GM13976 (cell line): Measurements from ENCODE around the gene DDI2.

Experiments used
- DNase-seq: peaks from one replicate; pipeline ENCODE4 v3.0.0; 2012; ENCODE audit warnings: low spot score
- in situ Hi-C: fragments of 300-500 bp; cut with MboI; formaldehyde crosslinking; loops from one replicate; pipeline ENCODE4 v1.12.0; 2022; ENCODE audit warnings: low sequenced_read_pairs, mixed read lengths, inconsistent platforms; ENCODE audit not compliant: unreplicated experiment
- TF ChIP-seq, protein P1 (sequence below): IDR thresholded peaks from 2 replicates; pipeline ENCODE4 v1.5.1; 2012; ENCODE audit warnings: borderline replicate concordance, mild to moderate bottlenecking; ENCODE audit not compliant: insufficient read depth; ENCODE audit errors: extremely low read depth, missing control alignments, control extremely low read depth

The DDI2 gene

DNA sequence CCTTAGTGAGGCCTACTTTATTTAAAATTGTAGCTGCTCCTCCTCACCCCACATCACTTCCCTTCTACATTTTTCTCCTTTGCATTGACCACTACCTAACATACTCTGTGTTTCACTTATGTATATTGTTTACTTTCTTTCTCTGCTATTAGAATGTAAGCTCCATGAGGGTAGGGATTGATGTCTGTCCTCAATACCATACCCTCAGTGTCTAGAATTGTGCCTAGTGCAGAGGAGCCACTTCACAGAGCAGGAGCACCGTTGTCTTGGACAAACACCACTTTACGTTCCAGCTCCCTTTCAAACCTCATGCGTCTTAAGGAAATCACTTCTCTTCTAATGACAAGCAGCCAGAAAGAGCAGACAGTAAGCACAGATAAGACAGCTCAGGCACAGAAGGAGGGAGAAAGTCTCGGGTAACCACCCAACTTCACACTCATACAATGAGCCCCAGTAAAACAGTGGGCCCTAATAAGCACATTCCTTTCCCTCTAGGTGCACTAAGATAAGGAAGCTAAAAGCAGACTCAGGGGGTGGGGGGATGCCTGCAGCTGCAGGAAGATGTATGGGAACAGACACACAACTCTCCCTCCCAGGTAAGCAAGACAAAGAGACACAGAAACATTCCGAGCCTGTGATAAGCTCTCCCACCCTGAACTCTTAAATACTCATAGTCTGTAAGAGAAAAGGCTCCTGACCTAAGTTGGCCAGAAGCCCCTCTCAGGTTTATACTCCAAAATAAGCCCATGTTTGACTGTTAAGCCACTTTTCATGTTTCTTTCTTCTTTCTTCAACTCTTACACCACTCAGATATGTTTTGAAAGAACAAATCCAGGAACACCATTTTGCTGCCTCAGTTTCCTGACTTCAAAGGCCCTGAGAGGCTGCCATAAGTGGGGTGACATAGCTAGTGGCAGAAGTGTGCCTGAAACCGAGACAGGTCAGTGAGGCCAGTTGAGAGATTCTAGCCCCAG, 59.7 kb downstream of the DDI2 start:
- TF ChIP-seq, protein P1, sequence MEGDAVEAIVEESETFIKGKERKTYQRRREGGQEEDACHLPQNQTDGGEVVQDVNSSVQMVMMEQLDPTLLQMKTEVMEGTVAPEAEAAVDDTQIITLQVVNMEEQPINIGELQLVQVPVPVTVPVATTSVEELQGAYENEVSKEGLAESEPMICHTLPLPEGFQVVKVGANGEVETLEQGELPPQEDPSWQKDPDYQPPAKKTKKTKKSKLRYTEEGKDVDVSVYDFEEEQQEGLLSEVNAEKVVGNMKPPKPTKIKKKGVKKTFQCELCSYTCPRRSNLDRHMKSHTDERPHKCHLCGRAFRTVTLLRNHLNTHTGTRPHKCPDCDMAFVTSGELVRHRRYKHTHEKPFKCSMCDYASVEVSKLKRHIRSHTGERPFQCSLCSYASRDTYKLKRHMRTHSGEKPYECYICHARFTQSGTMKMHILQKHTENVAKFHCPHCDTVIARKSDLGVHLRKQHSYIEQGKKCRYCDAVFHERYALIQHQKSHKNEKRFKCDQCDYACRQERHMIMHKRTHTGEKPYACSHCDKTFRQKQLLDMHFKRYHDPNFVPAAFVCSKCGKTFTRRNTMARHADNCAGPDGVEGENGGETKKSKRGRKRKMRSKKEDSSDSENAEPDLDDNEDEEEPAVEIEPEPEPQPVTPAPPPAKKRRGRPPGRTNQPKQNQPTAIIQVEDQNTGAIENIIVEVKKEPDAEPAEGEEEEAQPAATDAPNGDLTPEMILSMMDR, result no peak
- DNase-seq, result no peak
- in situ Hi-C loops, result no loop called here

DNA sequence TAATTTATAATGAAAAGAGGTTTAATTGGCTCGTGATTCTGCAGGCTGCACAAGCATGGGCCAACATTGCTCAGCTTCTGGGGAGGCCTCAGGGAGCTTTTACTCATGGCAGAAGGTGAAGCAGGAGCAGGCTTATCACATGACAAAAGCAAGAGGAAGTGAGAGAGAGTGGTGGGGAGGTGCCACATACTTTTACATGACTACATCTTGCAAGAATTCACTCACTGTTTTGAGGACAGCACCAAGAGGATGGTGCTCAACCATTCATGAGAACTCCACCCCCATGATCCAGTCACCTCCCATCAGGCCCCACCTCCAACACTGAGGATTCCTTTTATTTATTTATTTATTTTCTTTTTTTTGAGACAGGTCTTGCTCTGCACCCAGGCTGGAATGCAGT, 61.3 kb downstream of the DDI2 start:
- TF ChIP-seq, protein P1, result no peak
- in situ Hi-C loops, result no loop called here
- no peak for DNase-seq

DNA sequence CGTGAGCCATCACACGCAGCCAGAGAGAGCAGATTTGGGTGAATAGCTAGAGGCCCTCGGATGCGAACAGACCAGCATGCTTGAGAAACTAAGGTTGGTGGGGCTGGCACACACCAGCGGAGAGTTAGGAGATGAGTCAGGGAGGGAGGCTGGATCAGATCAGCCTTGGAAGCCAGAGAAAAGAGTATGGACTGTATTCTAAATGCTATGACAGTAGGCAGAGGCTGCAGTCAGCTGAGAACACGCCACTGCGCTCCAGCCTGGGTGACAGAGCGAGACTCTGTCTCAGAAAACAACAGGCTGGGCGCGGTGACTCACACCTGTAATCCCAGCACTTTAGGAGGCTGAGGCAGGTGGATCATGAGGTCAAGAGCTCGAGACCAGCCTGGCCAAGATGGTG, 62.9 kb downstream of the DDI2 start:
- in situ Hi-C loops, result no loop called here
- TF ChIP-seq, protein P1, result no peak
- DNase-seq, result no peak

DNA sequence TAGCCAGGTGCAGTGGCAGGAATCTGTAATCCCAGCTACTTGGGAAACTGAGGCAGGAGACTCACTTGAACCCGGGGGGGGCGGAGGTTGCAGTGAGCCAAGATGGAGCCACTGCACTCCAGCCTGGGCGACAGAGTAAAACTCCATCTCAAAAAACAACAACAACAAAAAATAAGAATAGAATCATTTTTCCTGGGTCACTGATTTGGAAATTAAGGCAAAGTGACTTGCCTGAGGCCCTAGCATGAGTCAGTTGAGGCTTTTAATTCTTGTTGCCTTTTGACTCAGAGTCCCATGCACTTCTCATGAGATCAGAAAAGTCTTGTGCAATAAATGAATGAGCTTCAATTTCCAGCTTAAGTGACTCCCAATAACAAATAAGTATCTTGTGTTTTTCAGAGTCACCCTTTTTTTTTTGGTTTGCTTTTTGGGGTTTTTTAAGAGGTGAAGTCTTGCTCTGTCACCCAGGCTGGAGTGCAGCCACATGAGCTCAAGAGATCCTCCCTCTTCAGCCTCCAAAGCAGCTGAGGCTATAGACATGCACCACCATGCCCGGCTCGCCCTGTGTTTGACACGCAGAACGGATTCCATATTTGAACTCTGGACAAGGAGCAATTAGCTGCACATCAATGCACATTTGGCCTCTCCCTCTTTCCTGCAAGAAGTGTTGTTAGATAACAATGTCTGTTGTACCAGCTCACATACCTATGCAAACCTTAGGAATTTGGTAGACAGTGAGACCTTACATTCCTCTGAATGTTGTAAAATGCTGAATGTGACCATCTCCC, 63.5 kb downstream of the DDI2 start:
- no peak for DNase-seq
- in situ Hi-C loops, result no loop called here
- TF ChIP-seq, protein P1, result no peak

DNA sequence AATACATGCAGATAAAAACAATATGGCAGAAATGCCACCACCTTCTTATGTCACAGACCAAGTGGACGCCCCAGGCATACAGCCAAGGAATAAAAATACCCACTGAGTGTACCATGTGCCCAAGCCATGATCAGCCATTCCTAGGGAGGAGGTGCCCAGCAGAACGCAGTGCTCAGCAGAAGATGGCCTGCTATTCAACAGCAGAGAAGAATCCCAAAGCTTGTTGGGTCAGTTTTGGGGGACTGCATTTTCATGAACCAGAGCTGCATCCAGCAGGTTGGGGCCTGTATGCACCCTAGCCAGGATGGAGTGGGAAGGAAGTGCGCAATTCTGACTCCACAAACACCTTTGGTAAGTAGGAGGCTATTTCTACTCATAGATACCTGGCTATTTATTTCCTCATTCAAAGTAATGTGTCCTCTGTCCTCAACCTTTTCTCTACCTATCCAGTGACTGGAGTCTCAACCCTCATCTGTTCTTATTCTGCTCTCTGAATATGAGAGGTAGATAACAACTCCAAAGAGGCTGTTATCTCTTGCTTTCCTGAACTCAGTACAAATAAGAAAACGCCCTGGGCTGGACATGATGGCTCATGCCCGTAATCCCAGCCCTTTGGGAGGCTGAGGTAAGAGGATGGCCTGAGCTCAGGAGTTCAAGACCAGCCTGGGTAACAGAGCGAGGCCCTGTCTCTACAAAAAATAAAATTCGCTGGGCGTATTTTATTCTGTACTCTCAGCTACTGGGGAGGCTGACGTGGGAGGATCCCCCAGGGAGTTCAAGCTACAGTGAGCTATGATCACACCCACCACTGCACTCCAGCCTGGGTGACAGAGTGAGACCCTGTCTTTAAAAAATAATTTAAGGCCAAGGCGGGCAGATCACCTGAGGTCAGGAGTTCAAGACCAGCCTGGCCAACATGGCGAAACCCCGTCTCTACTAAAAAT, 64.4 kb downstream of the DDI2 start:
- in situ Hi-C loops, result no loop called here
- no peak for DNase-seq
- TF ChIP-seq, protein P1, result no peak

DNA sequence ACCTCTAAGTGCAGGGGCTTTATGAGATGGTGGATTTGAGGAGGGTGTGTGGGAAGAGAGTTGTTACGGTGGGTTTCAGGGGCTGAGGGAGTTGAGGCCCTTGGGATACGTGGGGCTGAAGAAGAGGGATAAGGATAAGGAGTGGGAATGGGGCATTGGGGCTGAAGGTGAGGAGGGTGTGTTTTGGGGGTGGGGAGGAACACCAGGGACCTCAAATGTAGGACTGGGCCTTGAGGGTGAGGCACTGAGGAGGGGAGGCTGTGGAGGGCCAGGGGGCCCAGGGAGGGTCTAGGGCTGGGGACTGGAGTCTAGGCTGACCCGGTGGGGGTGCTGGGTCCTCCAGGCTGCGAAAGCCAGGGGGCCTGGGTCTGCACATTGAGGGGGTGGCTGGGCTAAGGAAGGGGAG, 65.7 kb downstream of the DDI2 start:
- TF ChIP-seq, protein P1, result no peak
- no peak for DNase-seq
- in situ Hi-C loops, result no loop called here
